Stimulated activated CD8-positive, alpha-beta memory T cell treated with anti-CD3 and anti-CD28 coated beads, Interleukin-12 subunit alpha, Interleukin-12 subunit beta, amount 100 ng/mL, for 4 hours (primary cell): ENCODE results near the gene POU2F2.

ENCODE experiments used
- DNase-seq: peaks from one replicate; pipeline ENCODE4 v3.0.0-alpha.2; 2020; ENCODE audit warnings: low read depth

POU2F2 gene

GRCh38 chr19:42125536-42125935 is 6.7 kb downstream of the POU2F2 start:
- no peak for DNase-seq

GRCh38 chr19:42124386-42124901 is 7.8 kb downstream of the POU2F2 start:
- no peak for DNase-seq

GRCh38 chr19:42123765-42124164 is 8.5 kb downstream of the POU2F2 start:
- no peak for DNase-seq

GRCh38 chr19:42122691-42123607 is 9.3 kb downstream of the POU2F2 start:
- DNase-seq = peak; percentile 47

GRCh38 chr19:42121656-42122069 is 10.6 kb downstream of the POU2F2 start:
- DNase-seq = peak; percentile 79

GRCh38 chr19:42121036-42121621 is 11.1 kb downstream of the POU2F2 start:
- no peak for DNase-seq

- no peak for DNase-seq
These were observed 11.8 kb downstream of the POU2F2 start for GRCh38 chr19:42120276-42120980.

- no peak for DNase-seq
These were observed 15.2 kb downstream of the POU2F2 start for GRCh38 chr19:42117076-42117475.

GRCh38 chr19:42116308-42117075 is 15.8 kb downstream of the POU2F2 start:
- DNase-seq = no peak

- DNase-seq = no peak
These were observed 16.5 kb downstream of the POU2F2 start for GRCh38 chr19:42115705-42116104.

GRCh38 chr19:42115219-42115618 is 17.0 kb downstream of the POU2F2 start:
- DNase-seq = no peak

GRCh38 chr19:42114412-42114811 is 17.8 kb downstream of the POU2F2 start:
- DNase-seq = no peak

- DNase-seq = no peak
These were observed 18.5 kb downstream of the POU2F2 start for GRCh38 chr19:42113641-42114348.

- DNase-seq = no peak
These were observed 20.4 kb downstream of the POU2F2 start for GRCh38 chr19:42111811-42112210.

- DNase-seq = no peak
These were observed 20.9 kb downstream of the POU2F2 start for GRCh38 chr19:42111384-42111783.

GRCh38 chr19:42110658-42111057 is 21.6 kb downstream of the POU2F2 start:
- DNase-seq = no peak

GRCh38 chr19:42109896-42110295 is 22.4 kb downstream of the POU2F2 start:
- DNase-seq = no peak

- DNase-seq = peak; percentile 74
These were observed 23.5 kb downstream of the POU2F2 start for GRCh38 chr19:42108527-42109389.

GRCh38 chr19:42105368-42105767 is 26.9 kb downstream of the POU2F2 start:
- DNase-seq = no peak

GRCh38 chr19:42102877-42103276 is 29.4 kb downstream of the POU2F2 start:
- DNase-seq = no peak
